ACHN (cell line): ENCODE results near the gene SMCO3.

Source experiments
- DNase-seq: peaks from one replicate; pipeline ENCODE4 v3.0.0-alpha.2; 2015
- in situ Hi-C: cut with HindIII; loops from 2 replicates; pipeline ENCODE4 v1.10.0; 2017; ENCODE audit warnings: low sequenced_read_pairs, low pct_ligation_motif_present, low pct_unique_long_range_greater_than_20kb

The SMCO3 gene

DNA sequence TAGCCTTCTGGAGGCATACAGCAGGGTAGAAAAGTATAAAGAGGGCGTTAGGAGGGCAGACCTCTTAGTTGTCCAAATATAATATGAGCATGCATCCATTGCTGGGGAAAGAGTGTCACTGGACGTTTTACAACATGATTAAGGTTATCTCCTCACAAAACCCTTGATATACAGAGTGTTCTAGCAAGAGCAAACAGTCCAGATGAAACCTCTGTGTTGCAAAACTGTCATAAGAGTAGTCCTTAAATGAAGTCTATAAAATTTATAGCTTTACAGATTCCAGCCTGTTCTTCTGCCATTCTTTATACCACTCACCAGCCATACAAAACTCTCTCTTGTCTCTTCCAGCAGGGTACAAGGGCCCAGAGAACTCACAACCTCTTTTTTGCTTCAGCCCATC lies 32.4 kb downstream of the SMCO3 start:
- in situ Hi-C loops: no loop called here
- no peak for DNase-seq

GRCh38 chr12:14780859-14781258 lies 33.1 kb downstream of the SMCO3 start:
- in situ Hi-C loops: no loop called here

DNA sequence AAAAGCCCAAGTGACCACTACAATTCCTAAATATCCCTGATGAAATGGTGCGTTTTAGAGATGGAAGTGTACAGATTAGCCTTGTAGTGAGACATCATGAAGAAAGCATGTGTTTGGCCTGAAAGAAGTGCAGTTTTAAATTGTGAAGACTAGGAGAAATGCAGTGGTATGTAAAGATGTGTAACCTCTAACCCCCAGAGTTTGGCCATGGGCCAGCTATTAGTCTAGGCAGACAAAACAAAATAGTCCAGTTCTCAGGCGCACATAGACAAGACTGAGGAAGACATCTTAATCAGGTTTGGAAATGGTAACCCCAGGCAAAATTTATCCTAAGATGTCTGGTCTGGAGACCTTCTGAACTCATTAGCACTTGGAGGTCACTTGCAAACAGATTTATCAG lies 34.1 kb downstream of the SMCO3 start:
- in situ Hi-C loops: no loop called here
- DNase-seq: no peak

More at GRCh38 chr12:14780859-14781258, 33.1 kb downstream of the SMCO3 start:
- no peak for DNase-seq

GRCh38 chr12:14777271-14777670 lies 36.7 kb downstream of the SMCO3 start:
- in situ Hi-C loops: no loop called here
- no peak for DNase-seq

DNA sequence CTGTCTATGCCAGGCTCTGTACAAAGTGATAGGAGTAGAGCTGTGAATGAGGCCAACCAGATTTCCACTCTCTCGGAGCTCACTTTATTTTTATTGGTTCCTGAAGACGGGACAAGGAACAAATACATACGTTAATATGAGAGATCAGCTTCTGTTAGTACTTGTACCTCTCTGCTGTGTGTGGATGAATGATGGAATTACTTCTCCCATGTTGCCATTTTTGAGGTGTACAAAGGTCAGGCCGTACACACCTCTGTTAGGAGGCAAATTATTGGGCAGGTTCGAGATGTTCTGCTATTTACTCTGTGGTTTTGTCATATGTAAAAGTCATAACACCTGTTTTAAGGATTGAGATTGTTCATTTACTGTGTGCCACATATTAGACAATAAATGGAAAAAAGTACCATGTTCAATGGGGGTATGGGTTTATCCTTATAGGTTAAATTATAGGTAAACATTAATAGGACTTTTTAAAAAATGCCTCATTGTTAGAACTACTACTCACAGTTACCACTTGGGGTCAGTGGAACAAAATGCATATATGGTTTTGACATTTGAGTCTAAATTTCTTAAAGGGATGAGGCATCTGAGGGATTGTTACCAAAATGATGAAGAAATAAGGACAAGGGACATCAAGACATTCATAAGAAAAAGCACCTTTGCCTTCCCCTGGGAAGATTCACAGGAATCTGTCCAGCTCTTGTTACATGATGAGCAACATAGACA lies 37.6 kb downstream of the SMCO3 start:
- peak; percentile 28 for DNase-seq
- in situ Hi-C loops: no loop called here

DNA sequence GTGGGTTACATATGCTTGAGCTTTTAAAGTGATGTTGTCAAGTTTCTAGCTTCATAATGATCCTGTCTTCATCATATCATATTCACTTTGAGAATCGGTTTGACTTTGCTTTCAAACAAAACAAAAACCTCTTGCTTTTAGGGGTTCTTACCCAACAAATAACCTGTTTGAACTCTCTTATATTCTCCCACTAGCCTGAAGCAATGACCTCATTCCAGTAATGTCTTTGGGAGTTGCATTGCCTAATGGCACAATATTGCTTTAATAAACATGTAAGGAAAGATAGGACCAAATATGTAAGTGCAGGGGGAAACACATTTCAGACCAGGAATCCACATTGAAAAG lies 38.4 kb downstream of the SMCO3 start:
- in situ Hi-C loops: no loop called here
- peak; percentile 49 for DNase-seq

- DNase-seq: peak; percentile 62
- in situ Hi-C loops: no loop called here
Observed at GRCh38 chr12:14774906-14775635, 38.9 kb downstream of the SMCO3 start.

DNA sequence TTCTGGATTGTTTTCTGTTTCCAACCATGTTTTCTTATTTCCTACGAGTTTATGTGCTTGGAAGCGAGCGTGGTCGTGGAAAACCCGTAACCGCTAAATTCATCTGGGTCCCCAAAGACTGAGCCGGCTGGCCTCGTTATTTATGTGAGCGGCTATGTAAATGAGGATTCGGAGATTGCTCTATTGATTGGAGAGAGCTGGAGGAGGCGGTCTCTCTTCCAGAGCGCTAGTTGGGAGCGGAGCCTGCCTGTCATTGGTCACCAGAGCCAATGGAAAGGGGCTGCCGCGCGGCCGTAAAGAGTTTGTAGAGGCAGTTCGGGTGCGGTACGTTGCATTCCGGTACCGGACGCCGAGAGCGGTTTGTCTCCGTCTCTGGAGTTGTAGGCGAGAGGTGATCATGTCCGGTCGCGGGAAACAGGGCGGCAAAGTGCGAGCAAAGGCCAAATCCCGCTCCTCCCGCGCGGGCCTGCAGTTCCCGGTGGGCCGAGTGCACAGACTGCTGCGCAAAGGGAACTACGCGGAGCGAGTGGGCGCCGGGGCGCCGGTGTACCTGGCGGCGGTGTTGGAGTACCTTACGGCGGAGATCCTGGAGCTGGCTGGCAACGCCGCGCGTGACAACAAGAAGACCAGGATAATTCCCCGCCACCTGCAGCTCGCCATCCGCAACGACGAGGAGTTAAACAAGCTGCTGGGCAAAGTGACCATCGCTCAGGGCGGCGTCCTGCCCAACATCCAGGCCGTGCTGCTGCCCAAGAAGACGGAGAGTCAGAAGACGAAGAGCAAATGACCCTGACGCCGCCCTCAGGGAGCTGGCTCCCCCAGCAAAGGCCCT lies 39.7 kb downstream of the SMCO3 start:
- in situ Hi-C loops: no loop called here
- peak; percentile 100 for DNase-seq

- in situ Hi-C loops: no loop called here
- DNase-seq: no peak
Observed at GRCh38 chr12:14773685-14774073, 40.3 kb downstream of the SMCO3 start.

DNA sequence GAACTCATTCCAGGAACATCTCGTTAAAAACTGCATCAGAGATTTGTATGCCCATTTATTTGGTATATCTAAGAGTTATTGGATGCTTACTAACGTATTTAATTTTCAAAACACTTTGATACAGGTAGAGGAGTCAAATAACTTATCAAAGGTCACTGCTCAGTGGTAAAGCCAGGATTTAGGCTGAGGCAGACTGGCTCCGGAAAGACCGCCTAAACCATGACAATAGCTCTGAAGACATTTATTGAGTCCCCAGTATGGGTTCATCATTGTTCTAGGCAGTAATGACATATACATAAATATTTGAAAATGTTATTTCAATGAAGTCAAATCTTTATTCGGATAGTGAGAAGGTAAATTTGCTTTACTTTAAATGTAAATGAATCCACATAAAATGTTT lies 41.0 kb downstream of the SMCO3 start:
- in situ Hi-C loops: no loop called here
- DNase-seq: no peak

DNA sequence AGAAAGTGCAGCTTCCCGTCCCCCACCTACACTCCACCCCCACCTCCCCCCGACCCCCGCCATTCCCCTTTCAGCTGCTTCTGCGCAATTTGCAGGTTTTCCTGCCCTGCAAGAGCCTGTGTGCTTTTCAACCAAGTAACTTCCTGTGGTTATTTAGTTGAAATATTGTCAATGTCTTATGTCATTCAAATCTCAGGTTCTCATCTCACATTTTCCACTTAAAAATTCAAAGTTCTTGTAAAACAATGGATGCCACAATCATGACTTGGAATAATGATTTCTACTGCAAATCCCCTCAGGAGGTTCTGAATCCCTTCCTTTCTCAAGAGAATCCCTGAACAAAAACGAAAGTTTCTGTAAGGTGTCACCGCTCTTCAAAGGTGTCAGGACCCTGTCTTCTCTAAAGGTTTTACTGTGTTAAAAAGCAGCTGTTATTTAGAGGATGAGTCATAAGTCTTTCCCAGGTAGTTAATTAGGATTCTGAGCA lies 42.3 kb downstream of the SMCO3 start:
- in situ Hi-C loops: no loop called here
- peak; percentile 43 for DNase-seq

GRCh38 chr12:14770496-14771461 lies 43.2 kb downstream of the SMCO3 start:
- in situ Hi-C loops: no loop called here
- DNase-seq: peak; percentile 99

DNA sequence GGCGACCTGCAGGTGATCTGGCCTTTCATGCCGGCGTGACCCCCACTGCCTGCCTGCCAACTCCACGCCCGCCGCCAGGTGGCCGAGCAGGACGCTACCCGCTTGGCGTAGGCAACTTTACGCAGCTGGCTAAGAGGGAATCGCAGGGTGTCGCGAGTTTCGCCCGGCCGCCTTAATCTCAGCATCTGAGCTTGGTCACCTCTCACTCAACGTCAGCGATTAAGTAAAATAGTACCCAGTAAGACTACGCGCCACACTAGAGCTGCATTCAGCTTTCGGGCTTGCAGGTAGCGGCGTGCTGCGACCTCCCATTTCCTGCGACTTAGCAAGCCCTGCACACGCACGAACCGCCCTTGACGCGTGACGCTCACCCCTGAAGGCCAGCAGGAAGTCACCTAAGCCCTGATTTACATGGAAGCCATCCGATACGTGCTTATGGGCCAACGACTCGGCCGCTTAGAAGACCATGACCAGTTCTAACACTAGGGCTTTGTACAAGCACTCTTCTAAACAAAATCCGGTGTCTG lies 44.0 kb downstream of the SMCO3 start:
- in situ Hi-C loops: no loop called here
- peak; percentile 92 for DNase-seq

DNA sequence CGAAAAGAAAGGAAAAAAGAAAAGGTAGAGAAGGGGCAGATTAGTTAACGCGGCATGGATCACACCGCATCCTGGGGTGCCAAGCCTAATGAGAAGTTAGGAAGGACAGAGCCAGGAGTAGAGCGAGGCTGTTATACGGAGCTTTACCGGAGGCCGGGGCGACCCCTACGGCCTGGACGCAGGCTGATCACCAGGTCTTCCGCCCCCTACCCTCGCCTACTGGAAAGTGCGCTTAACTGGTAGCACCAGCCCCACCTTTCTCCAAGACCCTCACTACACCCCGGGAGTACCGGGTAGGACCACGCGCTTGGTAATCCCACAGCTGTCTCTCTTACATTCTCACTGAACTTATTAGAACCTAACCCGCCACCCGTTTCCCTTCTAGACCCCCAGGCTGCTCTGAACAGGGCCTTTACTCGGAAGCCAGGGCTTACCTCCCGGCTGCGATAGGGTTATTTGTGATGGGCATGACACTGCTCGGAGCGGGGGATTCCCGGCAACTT lies 44.5 kb downstream of the SMCO3 start:
- in situ Hi-C loops: no loop called here
- peak; percentile 70 for DNase-seq

DNA sequence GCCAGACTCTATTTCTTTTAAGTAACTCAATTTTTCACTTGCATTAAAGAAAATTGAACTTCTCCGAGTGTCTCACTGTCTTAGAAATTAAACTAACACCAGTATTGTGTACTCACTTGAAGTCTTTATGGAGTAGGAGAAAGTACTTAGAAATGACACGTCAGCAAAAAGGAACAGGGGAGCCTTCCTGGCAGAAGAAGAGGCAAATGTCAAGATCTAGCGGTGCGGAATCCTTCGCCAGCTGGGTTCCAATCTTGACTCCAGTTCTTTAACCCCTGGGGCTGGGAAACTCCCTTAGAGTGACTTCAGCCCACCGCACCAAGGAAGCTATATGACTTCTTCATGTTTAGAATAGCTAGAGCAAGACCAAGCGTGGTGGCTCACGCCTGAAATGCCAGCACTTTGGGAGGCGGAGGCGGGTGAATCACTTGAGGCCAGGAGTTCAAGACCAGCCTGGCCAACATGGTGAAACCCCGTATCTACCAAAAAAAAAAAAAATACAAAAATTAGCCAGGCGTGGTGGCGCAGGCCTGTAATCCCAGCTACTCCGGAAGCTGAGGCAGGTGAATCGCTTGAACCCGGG lies 45.1 kb downstream of the SMCO3 start:
- DNase-seq: peak; percentile 12

GRCh38 chr12:14767617-14768016 lies 46.4 kb downstream of the SMCO3 start:
- in situ Hi-C loops: no loop called here

More for the DNA sequence above, 45.1 kb downstream of the SMCO3 start:
- in situ Hi-C loops: no loop called here

DNA sequence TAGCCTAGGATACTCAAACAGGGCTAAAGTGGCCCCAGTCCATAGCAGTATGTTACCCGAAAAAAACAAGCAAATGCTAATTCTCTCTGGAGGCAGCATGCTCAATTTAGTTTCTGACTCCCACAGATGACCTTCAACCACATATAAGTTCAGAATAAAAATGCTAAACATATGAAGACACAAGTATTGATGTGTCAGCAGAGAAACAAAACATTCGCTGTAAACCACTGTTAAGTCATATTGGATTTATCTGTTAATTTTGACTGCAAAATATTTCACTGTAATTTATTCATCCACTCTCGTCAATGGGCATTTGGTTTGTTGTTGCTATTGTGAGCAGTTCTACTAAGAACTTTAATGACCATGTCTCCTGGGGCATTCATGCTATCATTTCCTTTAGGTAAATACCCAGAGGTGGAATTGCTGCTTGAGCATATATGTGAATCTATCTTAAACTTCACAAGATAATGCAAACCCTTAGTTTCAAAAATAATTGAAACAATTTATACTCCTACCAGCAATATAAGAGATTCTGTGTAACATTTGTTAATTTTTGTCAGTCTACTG lies 47.2 kb downstream of the SMCO3 start:
- DNase-seq: no peak
- in situ Hi-C loops: no loop called here

More at GRCh38 chr12:14767617-14768016, 46.4 kb downstream of the SMCO3 start:
- DNase-seq: no peak
